ENCODE data around the gene UBB.

The UBB gene

DNA sequence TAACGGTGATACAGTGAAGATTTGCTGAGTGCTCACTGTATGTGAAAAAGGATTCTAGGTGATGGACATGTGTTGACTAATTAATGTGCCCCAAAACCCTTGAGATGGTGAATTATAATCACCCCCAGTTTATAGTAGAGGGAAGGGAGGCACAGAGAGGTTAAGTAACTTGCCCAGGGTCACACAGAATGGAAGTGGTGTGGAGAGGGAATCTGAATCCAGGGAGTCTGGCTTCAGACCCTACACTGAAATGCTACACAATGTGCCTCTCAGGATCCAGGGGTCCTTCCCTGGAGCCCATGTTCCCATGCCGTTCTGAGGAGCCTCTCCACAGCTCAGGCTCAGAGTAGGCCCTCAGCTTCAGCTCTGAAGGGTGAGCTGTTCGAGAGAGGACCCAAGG lies 46.1 kb downstream of the UBB start:
- CTCF ChIA-PET: interaction anchor here (1.0 to 5.3 kb wide), 10 partner anchors 10 to 95 kb away, joined by 3 to 44 read pairs (median 3); partner anchors contain the start of gene TRPV2
- TF ChIP-seq CTCF (IDR thresholded peaks at IDR 0.05; ENCODE audit: control extremely low read depth, extremely low read depth, low read depth, missing control alignments): no peak
- POLR2A ChIA-PET: interaction anchor here (1.3 to 1.8 kb wide), 2 partner anchors 8 to 12 kb away, joined by 3 to 10 read pairs; no protein-coding TSS in a partner anchor
- DNase-seq (ENCODE audit: extremely low spot score): no peak

GRCh38 chr17:16428098-16428882 lies 47.4 kb downstream of the UBB start:
- peak; percentile 67 for DNase-seq (ENCODE audit: extremely low spot score)
- CTCF ChIA-PET: interaction anchor here (1.0 to 5.3 kb wide), 12 partner anchors 9 to 94 kb away, joined by 3 to 44 read pairs (median 3); partner anchors contain the start of gene TRPV2
- TF ChIP-seq CTCF (IDR thresholded peaks at IDR 0.05; ENCODE audit: control extremely low read depth, extremely low read depth, low read depth, missing control alignments): peak; percentile 40
- POLR2A ChIA-PET: interaction anchor here (1.3 to 1.8 kb wide), 3 partner anchors 9 to 48 kb away, joined by 3 to 10 read pairs (median 3); partner anchors contain the start of gene UBB

GRCh38 chr17:16429083-16429482 lies 48.2 kb downstream of the UBB start:
- POLR2A ChIA-PET: interaction anchor here (1.5 kb wide), 1 partner anchor 49 kb away, joined by 3 read pairs; the partner anchor contains the start of gene UBB
- no peak for DNase-seq (ENCODE audit: extremely low spot score)
- no peak for TF ChIP-seq CTCF (IDR thresholded peaks at IDR 0.05; ENCODE audit: control extremely low read depth, extremely low read depth, low read depth, missing control alignments)
- CTCF ChIA-PET: interaction anchor here (1.0 to 5.3 kb wide), 4 partner anchors 9 to 92 kb away, joined by 3 to 44 read pairs (median 10); partner anchors contain the start of gene TRPV2

DNA sequence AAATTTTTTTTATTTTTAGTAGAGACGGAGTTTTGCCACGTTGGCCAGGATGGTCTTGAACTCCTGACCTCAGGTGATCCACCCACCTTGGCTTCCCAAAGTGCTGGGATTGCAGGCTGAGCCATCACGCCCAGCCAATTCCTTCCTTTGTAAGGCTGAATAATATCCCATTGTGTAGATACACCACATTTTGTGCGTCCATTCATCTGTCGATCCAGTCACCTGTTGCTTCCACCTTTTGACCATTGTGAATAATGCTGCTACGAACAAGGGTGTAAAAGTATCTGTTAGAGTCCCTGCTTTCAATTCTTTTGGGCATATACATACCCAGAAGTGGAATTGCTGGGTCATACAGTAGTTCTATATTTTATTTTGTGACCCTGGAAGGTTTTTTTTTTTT lies 49.8 kb downstream of the UBB start:
- POLR2A ChIA-PET: interaction anchor here (1.2 kb wide), 1 partner anchor 8 kb away, joined by 6 read pairs; no protein-coding TSS in a partner anchor
- TF ChIP-seq CTCF (IDR thresholded peaks at IDR 0.05; ENCODE audit: control extremely low read depth, extremely low read depth, low read depth, missing control alignments): no peak
- DNase-seq (ENCODE audit: extremely low spot score): no peak
- CTCF ChIA-PET: interaction anchor here (1.7 to 5.3 kb wide), 2 partner anchors 14 to 90 kb away, joined by 4 to 44 read pairs; partner anchors contain the start of gene TRPV2

DNA sequence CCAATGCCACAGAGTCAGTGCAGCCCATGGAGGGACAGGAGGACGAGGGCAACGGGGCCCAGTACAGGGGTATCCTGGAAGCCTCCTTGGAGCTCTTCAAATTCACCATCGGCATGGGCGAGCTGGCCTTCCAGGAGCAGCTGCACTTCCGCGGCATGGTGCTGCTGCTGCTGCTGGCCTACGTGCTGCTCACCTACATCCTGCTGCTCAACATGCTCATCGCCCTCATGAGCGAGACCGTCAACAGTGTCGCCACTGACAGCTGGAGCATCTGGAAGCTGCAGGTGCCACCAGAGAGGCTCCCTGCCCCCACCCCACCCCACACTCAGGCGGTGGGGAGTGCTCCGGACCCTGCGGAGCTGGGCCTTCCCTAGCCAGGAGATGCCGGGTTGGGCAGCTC lies 51.1 kb downstream of the UBB start:
- DNase-seq (ENCODE audit: extremely low spot score): no peak
- POLR2A ChIA-PET: interaction anchor here (0.6 to 1.7 kb wide), 2 partner anchors 51 to 1216 kb away, joined by 6 to 8 read pairs; partner anchors contain the start of gene UBB
- CTCF ChIA-PET: interaction anchor here (1.8 kb wide), 1 partner anchor 79 kb away, joined by 6 read pairs; the partner anchor contains the start of gene CENPV
- no peak for TF ChIP-seq CTCF (IDR thresholded peaks at IDR 0.05; ENCODE audit: control extremely low read depth, extremely low read depth, low read depth, missing control alignments)

Data from GM10248 (cell line).